Measurements from ENCODE around the gene PTPN13. TPM values are rescaled to one million over a fixed set of nuclear protein-coding genes. Genes with fewer than 3 reads are reported as not detected.

The PTPN13 gene
- total RNA-seq, 4 donors from 2014 or later, result 7.9 to 13.7 (median 9.4) TPM

- H3K27me3 ChIP-seq, result no peaks in the 10 kb centered on the region
- H3K27ac ChIP-seq (replicated peaks in 1 of 4), result no peak overlapping the region
- DNase-seq (ENCODE audit: extremely low spot score), result no peak
- no peaks in the 10 kb centered on the region for H3K4me1 ChIP-seq
- H3K36me3 ChIP-seq, result peaks cover 0 to 27% (median 0%) of the 10 kb centered on the region in 4 donors
- no peak overlapping the region for H3K4me3 ChIP-seq
- intact Hi-C loops (cut with DNase I), result no loop called here
- TF ChIP-seq POLR2A (IDR thresholded peaks at IDR 0.05; ENCODE audit: low read depth), result no peak
- H3K9me3 ChIP-seq, result no peaks in the 10 kb centered on the region
Observed at GRCh38 chr4:86749121-86749520, 155.0 kb downstream of the PTPN13 start.

GRCh38 chr4:86755388-86755787 is 161.3 kb downstream of the PTPN13 start:
- H3K4me3 ChIP-seq, result no peak overlapping the region
- intact Hi-C loops (cut with DNase I), result no loop called here
- WGBS, result 90% methylated on average over 2 of the region's 2 CpGs
- TF ChIP-seq POLR2AphosphoS5 (IDR thresholded peaks at IDR 0.05), result no peak
- no peak for TF ChIP-seq EP300 (IDR thresholded peaks at IDR 0.05)
- no peak for TF ChIP-seq POLR2A (IDR thresholded peaks at IDR 0.05; ENCODE audit: low read depth)
- TF ChIP-seq CTCF (IDR thresholded peaks at IDR 0.05), result no peak
- no peaks in the 10 kb centered on the region for H3K27me3 ChIP-seq
- no peak overlapping the region for H3K27ac ChIP-seq (replicated peaks in 1 of 4)
- H3K9me3 ChIP-seq, result no peaks in the 10 kb centered on the region
- DNase-seq (ENCODE audit: extremely low spot score), result no peak
- H3K36me3 ChIP-seq, result peaks cover 0 to 13% (median 0%) of the 10 kb centered on the region in 4 donors
- H3K4me1 ChIP-seq, result no peaks in the 10 kb centered on the region

GRCh38 chr4:86757468-86757867 is 163.4 kb downstream of the PTPN13 start:
- intact Hi-C loops (cut with DNase I), result no loop called here
- Histone ChIP-seq H3K4me1 (no peaks in the 10 kb centered on the region), H3K9me3 (no peaks in the 10 kb centered on the region), H3K27me3 (no peaks in the 10 kb centered on the region), H3K27ac (replicated peaks in 1 of 4) (no peak overlapping the region), H3K4me3 (no peak overlapping the region), H3K36me3 (peaks cover 0 to 5% (median 0%) of the 10 kb centered on the region in 4 donors)
- no peak for DNase-seq (ENCODE audit: extremely low spot score)
- TF ChIP-seq POLR2A (IDR thresholded peaks at IDR 0.05; ENCODE audit: low read depth) (no peak), POLR2AphosphoS5 (IDR thresholded peaks at IDR 0.05) (no peak), CTCF (IDR thresholded peaks at IDR 0.05) (no peak), EP300 (IDR thresholded peaks at IDR 0.05) (no peak)
- 82% methylated on average over 3 of the region's 3 CpGs for WGBS

- H3K4me3 ChIP-seq, result no peak overlapping the region
- no peaks in the 10 kb centered on the region for H3K4me1 ChIP-seq
- no peak for DNase-seq (ENCODE audit: extremely low spot score)
- intact Hi-C loops (cut with DNase I), result no loop called here
- H3K27me3 ChIP-seq, result no peaks in the 10 kb centered on the region
- peaks cover 0 to 17% (median 0%) of the 10 kb centered on the region in 4 donors for H3K36me3 ChIP-seq
- TF ChIP-seq POLR2A (IDR thresholded peaks at IDR 0.05; ENCODE audit: low read depth) (no peak), CTCF (IDR thresholded peaks at IDR 0.05) (no peak), EP300 (IDR thresholded peaks at IDR 0.05) (no peak), POLR2AphosphoS5 (IDR thresholded peaks at IDR 0.05) (no peak)
- WGBS, result 94% methylated on average over 3 of the region's 3 CpGs
- no peaks in the 10 kb centered on the region for H3K9me3 ChIP-seq
- no peak overlapping the region for H3K27ac ChIP-seq (replicated peaks in 1 of 4)
Observed at GRCh38 chr4:86759298-86759697, 165.2 kb downstream of the PTPN13 start.

GRCh38 chr4:86762649-86763048 is 168.5 kb downstream of the PTPN13 start:
- Histone ChIP-seq H3K4me3 (no peak overlapping the region), H3K9me3 (no peaks in the 10 kb centered on the region), H3K27me3 (no peaks in the 10 kb centered on the region), H3K27ac (replicated peaks in 1 of 4) (no peak overlapping the region), H3K36me3 (peaks cover 0 to 38% (median 0%) of the 10 kb centered on the region in 4 donors), H3K4me1 (no peaks in the 10 kb centered on the region)
- no peak for TF ChIP-seq CTCF (IDR thresholded peaks at IDR 0.05)
- TF ChIP-seq EP300 (IDR thresholded peaks at IDR 0.05), result no peak
- TF ChIP-seq POLR2A (IDR thresholded peaks at IDR 0.05; ENCODE audit: low read depth), result no peak
- no peak for TF ChIP-seq POLR2AphosphoS5 (IDR thresholded peaks at IDR 0.05)
- intact Hi-C loops (cut with DNase I), result no loop called here
- DNase-seq (ENCODE audit: extremely low spot score), result no peak
- 95% methylated on average over 5 of the region's 5 CpGs for WGBS

Measured in esophagus muscularis mucosa (tissue), 4 donors.